Adrenal gland (tissue), 12 donors: ENCODE results near the gene PSTPIP1. TPM values are rescaled to one million over a fixed set of nuclear protein-coding genes. Genes with fewer than 3 reads are reported as not detected.
A peak's percentile ranks its signal among the peaks of the same experiment; 100 is the strongest.

ENCODE experiments used
- DNase-seq, 7 donors: peaks; one replicate each; pipeline ENCODE4 v3.0.0-alpha.2; 2019 to 2020
- H3K27ac ChIP-seq, 5 donors: fragments of 200-600 bp; sonication (generic) in 4 of 5; 1 replicate in 3 of 5; 2 replicates in 2 of 5; pipeline versions ENCODE4 v1.5.1 to v1.8.0; 2016 to 2020; ENCODE audit warnings: mild to moderate bottlenecking in 1 of 5
- H3K27me3 ChIP-seq: fragments of 200-600 bp; 2 replicates; pipeline ENCODE4 v1.8.0; 2021
- H3K36me3 ChIP-seq, 2 donors: fragments of 200-600 bp; replicated peaks in 1 of 2; 1 replicate in 1 of 2; 2 replicates in 1 of 2; pipeline versions ENCODE4 v1.5.1 to v1.8.0; 2018 to 2022
- H3K4me1 ChIP-seq, 2 donors: fragments of 200-600 bp; replicated peaks in 1 of 2; 1 replicate in 1 of 2; 2 replicates in 1 of 2; pipeline versions ENCODE4 v1.5.1 to v1.8.0; 2018 to 2021
- H3K4me3 ChIP-seq, 4 donors: fragments of 200-600 bp; sonication (generic) in 3 of 4; one replicate each; pipeline ENCODE4 v1.5.1; 2016 to 2018
- H3K9me3 ChIP-seq, 3 donors: fragments of 200-600 bp; sonication (generic) in 1 of 3; replicated peaks in 1 of 3; 1 replicate in 2 of 3; 2 replicates in 1 of 3; pipeline versions ENCODE4 v1.5.1 to v1.8.0; 2016 to 2021
- CTCF ChIP-seq, 6 experiments: fragments of 450-650 bp in 4 of 6; fragments of 200-600 bp in 2 of 6; sonication (generic) in 1 of 6; IDR thresholded peaks; 1 replicate in 5 of 6; 2 replicates in 1 of 6; pipeline versions ENCODE4 v1.5.1 to v1.8.0; 2016 to 2021; ENCODE audit warnings: antibody characterized with exemption in 6 of 6, mild to moderate bottlenecking in 2 of 6, moderate library complexity in 1 of 6
- POLR2A ChIP-seq, 2 donors: fragments of 450-650 bp; IDR thresholded peaks; one replicate each; pipeline ENCODE4 v1.6.1; 2017; ENCODE audit warnings: antibody characterized with exemption in 2 of 2, mild to moderate bottlenecking in 2 of 2, moderate library complexity in 1 of 2
- WGBS, 4 donors: extraction: QIAGEN DNeasy Blood & Tissue Kit in 2 of 4; methylation state at CpG; one replicate each; pipeline versions ENCODE4 v1.1.5 to v1.1.7; 2013 to 2017; 5-methylcytosine and 5-hydroxymethylcytosine counted together
- intact Hi-C, 2 donors: fragments of 100-400 bp; cut with DNase I; formaldehyde crosslinking; loops; one replicate each; pipeline versions ENCODE4 v1.14.1 to v1.15.0; 2022 to 2023
- polyA plus RNA-seq, 3 donors: library from polyadenylated mRNA; stranded (reverse); fragments of 200-250 nt in 2 of 3; fragments of 350-450 nt in 1 of 3; fragmentation: Illumina TruSeq in 1 of 3; extraction: RNeasy Lipid Tissue Mini Kit (QIAGEN cat#74804) in 1 of 3; gene quantifications; one replicate each; pipeline ENCODE4 v1.2.3, GENCODE V29; 2013 to 2014
- total RNA-seq, 9 donors: library from RNA; depleted of rRNA in 4 of 9; stranded (reverse); fragments of >200 nt in 4 of 9; fragments of 120-200 nt in 1 of 9; fragmentation: NEBNext Ultra II Directional in 1 of 9; extraction: Animal tissue kit (Norgen Biotek cat#: 25700) in 1 of 9; gene quantifications; one replicate each; pipeline versions ENCODE4 v1.1.0 to v1.2.4, GENCODE V29; 2013 to 2023
- donor health status: healthy with polysubstance abuse.
- donor health status: Bipolar disorder and iron deficiency.
- donor health status: DM: yes; HTN: yes; CAD: no.
- donor health status: DM: no; HTN: no; CAD: no.
- donor health status: DM: no; HTN: no; CAD: no.
- donor health status: DM: yes; HTN: yes; CAD: no.

The PSTPIP1 gene
- total and polyA plus RNA-seq, 12 donors = 1.4 to 31.5 (median 11.5) TPM

DNA sequence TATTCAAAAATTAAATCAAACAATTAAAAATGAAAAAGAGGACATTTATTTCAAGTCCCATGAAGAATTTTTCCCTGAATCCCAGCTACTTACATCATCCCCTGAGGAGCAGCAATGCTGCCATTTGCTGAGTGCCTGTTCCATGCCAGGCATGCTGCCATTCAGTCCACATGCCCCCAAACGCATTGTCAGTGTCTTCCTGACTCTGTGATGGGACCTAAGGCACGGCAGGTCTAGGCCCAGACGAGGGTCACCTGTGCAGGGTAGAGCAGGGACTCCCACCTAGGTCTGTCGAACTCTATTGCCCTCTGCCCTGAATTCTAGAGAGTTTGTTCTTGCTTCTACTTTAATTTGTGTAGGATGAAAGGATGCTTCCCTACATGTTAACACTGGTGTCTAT is 7.0 kb downstream of the PSTPIP1 start:
- intact Hi-C loops = no loop called here
- H3K27ac ChIP-seq = no peak overlapping the region
- H3K4me1 ChIP-seq = no peaks in the 10 kb centered on the region
- H3K27me3 ChIP-seq = no peaks in the 10 kb centered on the region
- H3K9me3 ChIP-seq = no peaks in the 10 kb centered on the region
- no peak for TF ChIP-seq CTCF (IDR thresholded peaks at IDR 0.05)
- no peak for TF ChIP-seq POLR2A (IDR thresholded peaks at IDR 0.05)
- no peak overlapping the region for H3K4me3 ChIP-seq
- no peak for DNase-seq
- no peaks in the 10 kb centered on the region for H3K36me3 ChIP-seq
- 65 to 78% (median 74%) methylated on average over 4 of the region's 4 CpGs for WGBS, 4 donors

DNA sequence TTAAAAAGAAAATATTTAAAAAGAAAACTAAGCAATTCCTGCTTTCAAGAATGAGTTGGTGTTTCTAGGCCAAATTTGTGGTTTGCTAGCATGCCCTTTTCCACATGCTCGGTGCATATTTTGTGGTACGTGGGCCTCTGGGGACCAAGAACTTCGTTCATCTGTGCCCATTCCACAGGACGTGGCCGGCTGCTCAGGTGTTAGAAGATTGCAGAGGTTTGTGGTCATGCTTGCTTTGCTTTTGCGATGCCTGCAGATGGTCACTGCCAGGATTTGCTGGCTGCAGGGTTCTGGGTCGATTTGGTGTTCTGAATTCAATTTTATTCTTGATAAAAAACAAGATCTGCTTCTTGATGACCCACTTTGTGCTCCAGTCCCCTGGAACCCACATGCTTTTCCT is 7.5 kb downstream of the PSTPIP1 start:
- H3K4me1 ChIP-seq = no peaks in the 10 kb centered on the region
- no peaks in the 10 kb centered on the region for H3K36me3 ChIP-seq
- 66 to 71% (median 69%) methylated on average over 7 of the region's 7 CpGs for WGBS, 4 donors
- H3K4me3 ChIP-seq = no peak overlapping the region
- intact Hi-C loops = no loop called here
- DNase-seq = no peak
- TF ChIP-seq CTCF (IDR thresholded peaks at IDR 0.05) (no peak), POLR2A (IDR thresholded peaks at IDR 0.05) (no peak)
- no peaks in the 10 kb centered on the region for H3K9me3 ChIP-seq
- peak overlapping the region in 2 of 5 donors; percentile 52 to 83 for H3K27ac ChIP-seq
- H3K27me3 ChIP-seq = no peaks in the 10 kb centered on the region

- no peaks in the 10 kb centered on the region for H3K4me1 ChIP-seq
- WGBS, 4 donors = 73 to 79% (median 76%) methylated on average over 13 to 16 of the region's 16 CpGs
Measured at GRCh38 chr15:77002954-77003912, 8.3 kb downstream of the PSTPIP1 start.

More at GRCh38 chr15:77002954-77003912, 8.3 kb downstream of the PSTPIP1 start:
- intact Hi-C loops = no loop called here
- H3K36me3 ChIP-seq = no peaks in the 10 kb centered on the region
- peak; percentile 40 to 72 (median 56) for DNase-seq
- H3K27ac ChIP-seq = peak overlapping the region in 3 of 5 donors; percentile 13 to 83 (median 60)
- no peaks in the 10 kb centered on the region for H3K27me3 ChIP-seq
- H3K4me3 ChIP-seq = no peak overlapping the region
- TF ChIP-seq CTCF (IDR thresholded peaks at IDR 0.05) (no peak), POLR2A (IDR thresholded peaks at IDR 0.05) (no peak)
- no peaks in the 10 kb centered on the region for H3K9me3 ChIP-seq
